Colonic mucosa (tissue), 4 donors: ENCODE measurements around the gene RNF213. TPM values are rescaled to one million over a fixed set of nuclear protein-coding genes. Genes with fewer than 3 reads are reported as not detected.

Experiments
- DNase-seq: peaks from one replicate; pipeline ENCODE4 v3.0.0-alpha.2; 2020
- H3K27ac ChIP-seq: fragments of 200-600 bp; one replicate; pipeline ENCODE4 v1.8.0; 2021
- H3K27me3 ChIP-seq: fragments of 200-600 bp; one replicate; pipeline ENCODE4 v1.8.0; 2021
- H3K36me3 ChIP-seq: fragments of 200-600 bp; one replicate; pipeline ENCODE4 v1.8.0; 2021
- H3K4me1 ChIP-seq: fragments of 200-600 bp; one replicate; pipeline ENCODE4 v1.8.0; 2021; ENCODE audit warnings: mild to moderate bottlenecking
- H3K4me3 ChIP-seq: fragments of 200-600 bp; one replicate; pipeline ENCODE4 v1.8.0; 2021
- H3K9ac ChIP-seq, 2 donors: one replicate each; pipeline ENCODE4 v1.7.0; 2013; ENCODE audit warnings: control low read depth in 2 of 2, low read depth in 2 of 2, low read length in 2 of 2
- H3K9me3 ChIP-seq: fragments of 200-600 bp; one replicate; pipeline ENCODE4 v1.8.0; 2021
- intact Hi-C: fragments of 100-400 bp; cut with DNase I; formaldehyde crosslinking; loops from one replicate; pipeline ENCODE4 v1.14.1; 2022
- total RNA-seq, 2 donors: library from RNA; stranded (reverse); fragmentation: NEBNext Ultra II Directional in 1 of 2; extraction: Animal tissue kit (Norgen Biotek cat#: 25700) in 1 of 2; gene quantifications; one replicate each; pipeline ENCODE4 v1.2.1, GENCODE V29; 2021
- TF ChIP-seq, protein P1 (sequence below): fragments of 200-600 bp; IDR thresholded peaks from one replicate; pipeline ENCODE4 v1.8.0; 2022; ENCODE audit warnings: antibody characterized with exemption, mild to moderate bottlenecking
- donor health status: healthy.
- donor health status: DM: no; HTN: no; CAD: no.
- donor health status: DM: no; HTN: no; CAD: no.

Gene RNF213
- total RNA-seq, 2 donors from 2014 or later = 80.8 to 101 TPM

DNA sequence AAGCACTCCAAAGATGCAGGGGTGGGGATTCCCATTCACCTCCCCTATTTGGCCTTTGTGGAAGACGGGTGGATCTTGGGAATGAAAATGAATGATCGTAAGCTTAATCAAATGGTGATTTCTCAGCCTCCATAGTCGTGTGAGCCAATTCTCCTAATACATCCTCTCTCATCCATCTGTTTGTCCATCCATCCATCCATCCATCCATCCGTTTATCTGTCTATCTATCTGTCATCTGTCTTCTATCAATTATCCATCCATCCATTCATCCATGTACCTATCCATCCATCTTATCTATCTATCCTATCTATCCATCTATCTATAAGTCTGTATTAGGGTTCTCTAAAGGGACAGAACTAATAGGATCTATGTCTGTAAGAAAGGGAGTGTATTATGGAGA lies 7.8 kb downstream of the RNF213 start:
- DNase-seq = no peak
- Histone ChIP-seq H3K4me3 (no peak overlapping the region), H3K9me3 (no peaks in the 10 kb centered on the region), H3K36me3 (peaks cover 4% of the 10 kb centered on the region), H3K27ac (no peak overlapping the region), H3K4me1 (no peaks in the 10 kb centered on the region), H3K27me3 (no peaks in the 10 kb centered on the region), H3K9ac (no peak overlapping the region)
- intact Hi-C loops = no loop called here
- TF ChIP-seq, protein P1, sequence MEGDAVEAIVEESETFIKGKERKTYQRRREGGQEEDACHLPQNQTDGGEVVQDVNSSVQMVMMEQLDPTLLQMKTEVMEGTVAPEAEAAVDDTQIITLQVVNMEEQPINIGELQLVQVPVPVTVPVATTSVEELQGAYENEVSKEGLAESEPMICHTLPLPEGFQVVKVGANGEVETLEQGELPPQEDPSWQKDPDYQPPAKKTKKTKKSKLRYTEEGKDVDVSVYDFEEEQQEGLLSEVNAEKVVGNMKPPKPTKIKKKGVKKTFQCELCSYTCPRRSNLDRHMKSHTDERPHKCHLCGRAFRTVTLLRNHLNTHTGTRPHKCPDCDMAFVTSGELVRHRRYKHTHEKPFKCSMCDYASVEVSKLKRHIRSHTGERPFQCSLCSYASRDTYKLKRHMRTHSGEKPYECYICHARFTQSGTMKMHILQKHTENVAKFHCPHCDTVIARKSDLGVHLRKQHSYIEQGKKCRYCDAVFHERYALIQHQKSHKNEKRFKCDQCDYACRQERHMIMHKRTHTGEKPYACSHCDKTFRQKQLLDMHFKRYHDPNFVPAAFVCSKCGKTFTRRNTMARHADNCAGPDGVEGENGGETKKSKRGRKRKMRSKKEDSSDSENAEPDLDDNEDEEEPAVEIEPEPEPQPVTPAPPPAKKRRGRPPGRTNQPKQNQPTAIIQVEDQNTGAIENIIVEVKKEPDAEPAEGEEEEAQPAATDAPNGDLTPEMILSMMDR = no peak

DNA sequence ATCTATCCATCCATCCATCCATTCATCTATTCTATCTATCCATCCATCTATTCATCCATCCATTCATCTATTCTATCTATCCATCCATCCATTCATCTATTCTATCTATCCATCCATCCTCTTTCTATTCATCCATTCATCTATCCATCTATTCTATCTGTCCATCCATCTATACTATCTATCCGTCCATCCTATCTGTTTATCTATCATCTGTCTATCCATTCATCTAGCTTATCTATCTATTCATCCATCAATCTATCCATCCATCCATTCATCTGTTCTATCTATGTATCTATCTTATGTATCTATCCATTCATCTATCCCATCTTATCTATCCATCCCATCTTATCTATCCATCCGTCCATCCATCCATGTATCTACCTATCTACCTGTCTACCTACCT lies 8.8 kb downstream of the RNF213 start:
- Histone ChIP-seq H3K4me3 (no peak overlapping the region), H3K27me3 (no peaks in the 10 kb centered on the region), H3K9ac (no peak overlapping the region), H3K4me1 (no peaks in the 10 kb centered on the region), H3K9me3 (no peaks in the 10 kb centered on the region), H3K36me3 (peaks cover 7% of the 10 kb centered on the region), H3K27ac (no peak overlapping the region)
- no peak for DNase-seq
- intact Hi-C loops = no loop called here
- TF ChIP-seq, protein P1 = no peak

DNA sequence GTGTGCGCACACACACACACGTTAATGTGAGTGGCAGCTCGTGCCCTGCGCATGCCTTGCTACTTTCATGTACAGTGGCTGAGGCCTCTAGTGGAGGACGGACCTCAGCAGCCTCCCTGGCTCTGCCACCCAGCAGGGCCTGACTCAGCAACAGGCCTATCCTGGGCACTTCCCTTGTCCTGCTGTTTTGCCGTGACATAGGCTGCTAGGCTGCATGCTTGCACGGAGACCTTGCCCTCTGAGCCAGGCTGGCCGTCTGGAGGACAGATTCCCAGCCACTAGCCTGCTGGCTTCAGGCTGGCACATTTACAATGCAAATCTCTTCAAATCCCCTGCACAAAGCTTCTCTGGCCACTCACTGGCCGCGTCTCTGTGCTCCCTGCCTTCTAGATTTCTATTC lies 9.5 kb downstream of the RNF213 start:
- no peaks in the 10 kb centered on the region for H3K9me3 ChIP-seq
- intact Hi-C loops = no loop called here
- no peak overlapping the region for H3K4me3 ChIP-seq
- no peaks in the 10 kb centered on the region for H3K4me1 ChIP-seq
- peaks cover 7% of the 10 kb centered on the region for H3K36me3 ChIP-seq
- H3K27ac ChIP-seq = no peak overlapping the region
- DNase-seq = no peak
- no peaks in the 10 kb centered on the region for H3K27me3 ChIP-seq
- TF ChIP-seq, protein P1 = no peak
- H3K9ac ChIP-seq = no peak overlapping the region

GRCh38 chr17:80270836-80271235 lies 10.2 kb downstream of the RNF213 start:
- DNase-seq = no peak
- no peaks in the 10 kb centered on the region for H3K4me1 ChIP-seq
- intact Hi-C loops = no loop called here
- H3K27me3 ChIP-seq = no peaks in the 10 kb centered on the region
- no peak overlapping the region for H3K9ac ChIP-seq
- TF ChIP-seq, protein P1 = no peak
- no peak overlapping the region for H3K27ac ChIP-seq
- no peak overlapping the region for H3K4me3 ChIP-seq
- peaks cover 7% of the 10 kb centered on the region for H3K36me3 ChIP-seq
- H3K9me3 ChIP-seq = no peaks in the 10 kb centered on the region

GRCh38 chr17:80272366-80272765 lies 11.7 kb downstream of the RNF213 start:
- no peak overlapping the region for H3K9ac ChIP-seq
- TF ChIP-seq, protein P1 = no peak
- no peaks in the 10 kb centered on the region for H3K4me1 ChIP-seq
- no peaks in the 10 kb centered on the region for H3K9me3 ChIP-seq
- no peak for DNase-seq
- no peak overlapping the region for H3K27ac ChIP-seq
- no peak overlapping the region for H3K4me3 ChIP-seq
- H3K27me3 ChIP-seq = no peaks in the 10 kb centered on the region
- intact Hi-C loops = no loop called here
- peaks cover 7% of the 10 kb centered on the region for H3K36me3 ChIP-seq

DNA sequence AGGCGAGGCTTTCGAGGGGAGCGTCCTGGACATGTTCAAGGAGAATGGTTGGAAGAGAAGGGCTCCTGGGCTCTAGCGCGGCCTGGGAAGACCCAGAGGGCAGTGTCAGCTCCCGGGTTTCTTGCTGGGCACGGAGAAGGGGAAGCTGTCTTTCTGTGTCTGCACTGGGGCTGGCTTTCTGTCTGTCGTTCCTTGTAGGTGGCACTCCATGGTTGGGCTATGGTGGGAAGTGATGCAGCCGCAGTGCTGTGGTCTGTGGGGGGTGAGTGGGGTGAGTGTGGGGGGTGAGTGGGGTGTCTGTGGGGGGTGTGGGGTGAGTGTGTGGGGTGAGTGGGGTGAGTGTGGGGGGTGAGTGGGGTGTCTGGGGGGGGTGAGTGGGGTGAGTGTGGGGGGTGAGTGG lies 13.7 kb downstream of the RNF213 start:
- H3K27me3 ChIP-seq = no peaks in the 10 kb centered on the region
- no peak for DNase-seq
- intact Hi-C loops = no loop called here
- H3K36me3 ChIP-seq = peaks cover 7% of the 10 kb centered on the region
- no peaks in the 10 kb centered on the region for H3K4me1 ChIP-seq
- TF ChIP-seq, protein P1 = no peak
- no peaks in the 10 kb centered on the region for H3K9me3 ChIP-seq
- no peak overlapping the region for H3K4me3 ChIP-seq
- no peak overlapping the region for H3K27ac ChIP-seq
- no peak overlapping the region for H3K9ac ChIP-seq
